T-helper 2 cell treated with Interferon-gamma antibody and Interleukin-4, amounts not matched to agents 100 ng/mL and 5 ng/mL, for 36 hours (primary cell): Measurements from ENCODE around the gene CDKL4. TPM values are rescaled to one million over a fixed set of nuclear protein-coding genes. Genes with fewer than 3 reads are reported as not detected.
"Not testable (repeated sequence)": the region's sequence is repeated elsewhere in the genome, so short reads cannot be mapped to it uniquely, and the experiment has no call there.

Experiments
- intact Hi-C: fragments of 100-400 bp; cut with micrococcal nuclease; formaldehyde crosslinking; loops from one replicate; pipeline ENCODE4 v1.15.1; 2023
- total RNA-seq: library from RNA; stranded (reverse); gene quantifications from 2 replicates; pipeline ENCODE4 v1.2.3, GENCODE V29; 2022

CDKL4 gene
- 0.59 and 0.80 TPM in 2 replicates for total RNA-seq

DNA sequence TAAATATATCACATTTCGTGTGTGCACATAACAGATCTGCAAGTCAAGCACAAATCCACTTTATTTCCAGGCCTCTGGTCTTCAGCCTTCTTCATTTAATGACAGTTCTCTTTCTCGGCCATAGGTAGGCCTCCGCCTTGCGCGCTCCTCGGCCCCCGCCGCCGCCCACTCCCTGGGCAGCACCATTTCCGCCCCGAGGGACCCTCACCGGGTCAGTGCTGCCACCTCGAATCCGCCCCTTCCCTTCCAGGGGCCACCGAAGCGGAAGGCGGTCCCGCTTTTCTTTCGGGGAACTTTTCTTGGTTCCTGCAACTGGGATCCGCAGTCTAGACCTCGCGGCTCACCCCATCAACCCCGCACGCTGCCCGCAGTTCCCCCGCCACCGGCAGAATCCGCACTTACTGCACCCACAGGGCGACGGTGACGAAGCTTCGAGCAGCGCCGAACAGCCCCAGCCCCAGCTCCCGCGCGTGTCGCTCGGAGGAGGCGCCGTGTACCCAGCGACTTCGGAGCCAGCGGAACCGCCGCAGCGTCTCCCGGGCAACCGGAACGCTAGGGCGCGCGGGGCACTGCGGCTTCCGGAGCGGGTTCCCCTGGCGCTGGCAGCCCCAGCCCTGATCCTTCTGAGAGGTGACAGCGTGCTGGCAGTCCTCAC is at the start of gene CDKL4:
CDKL4 (minus strand) TSS at position 502 of the 655 bp plus-strand sequence.
- intact Hi-C loops, result no loop called here

DNA sequence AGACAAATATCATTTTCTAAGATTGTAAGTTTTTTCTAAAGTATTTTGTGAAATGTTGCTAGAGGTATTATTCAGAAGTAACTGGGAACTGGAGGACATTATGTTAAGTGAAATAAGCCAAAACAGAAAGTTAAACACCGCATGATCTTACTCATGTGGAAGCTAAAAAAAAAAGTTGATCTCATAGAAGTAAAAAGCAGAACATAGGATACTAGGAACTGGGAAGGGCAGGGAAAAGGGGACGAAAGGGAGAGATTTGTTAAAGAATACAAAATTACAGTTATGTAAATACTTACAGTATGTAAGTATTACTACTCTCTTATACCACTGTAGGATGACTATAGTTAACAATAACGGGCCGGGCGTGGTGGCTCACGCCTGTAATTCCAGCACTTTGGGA is 46.7 kb upstream of the CDKL4 start:
- intact Hi-C loops, result no loop called here

DNA sequence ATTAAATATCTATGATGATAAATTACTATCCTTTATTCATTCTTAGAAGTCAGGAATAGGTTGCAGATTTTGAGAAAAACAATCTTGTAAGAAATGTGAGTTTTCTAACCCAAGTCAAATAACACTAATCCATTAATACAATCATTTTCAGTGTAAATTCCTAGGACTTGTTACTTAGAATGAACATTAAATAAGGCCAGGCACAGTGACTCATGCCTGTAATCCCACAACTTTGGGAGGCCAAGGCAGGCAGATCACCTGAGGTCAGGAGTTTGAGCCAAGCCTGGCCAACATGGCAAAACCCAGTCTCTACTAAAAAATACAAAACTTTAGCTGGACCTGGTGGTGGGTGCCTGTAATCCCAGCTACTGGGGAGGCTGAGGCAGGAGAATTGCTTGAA is 45.8 kb upstream of the CDKL4 start:
- intact Hi-C loops, result no loop called here

DNA sequence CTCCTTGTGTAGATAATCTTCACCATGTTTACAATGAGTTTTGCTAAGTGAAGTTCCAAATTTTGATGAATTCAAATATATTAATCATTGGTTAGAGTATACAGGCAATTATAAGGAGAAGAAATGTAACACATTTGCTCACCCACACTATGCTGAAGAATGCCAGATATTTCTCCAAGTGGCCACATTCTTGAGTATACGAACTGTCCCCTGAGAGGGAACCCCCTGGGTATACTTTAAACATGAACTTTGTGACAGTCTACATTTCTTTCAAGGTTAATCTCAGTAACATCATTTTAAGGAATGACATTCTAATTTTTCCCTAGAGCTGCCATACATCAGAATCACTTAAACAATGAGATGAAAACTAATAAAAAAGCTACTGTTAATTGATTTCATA is 39.8 kb upstream of the CDKL4 start:
- intact Hi-C loops, result no loop called here

DNA sequence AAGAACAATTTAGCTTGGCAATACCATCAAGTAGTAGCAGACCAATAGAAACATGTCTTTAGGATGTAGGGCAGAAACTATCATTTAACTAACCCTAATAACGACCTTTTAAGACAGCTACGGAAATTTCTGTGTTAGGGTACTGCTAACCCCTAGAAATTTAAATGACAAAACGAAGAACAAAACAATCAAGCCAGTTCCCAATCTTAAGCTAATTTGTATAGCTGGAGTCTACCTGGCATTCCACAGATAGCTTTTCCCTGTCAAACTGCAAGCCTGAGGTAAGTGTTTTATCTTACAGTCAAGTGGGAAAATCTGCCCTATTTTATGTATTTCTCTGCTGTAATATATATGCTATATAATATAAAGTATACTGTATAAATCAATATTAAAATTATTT is 37.6 kb upstream of the CDKL4 start:
- intact Hi-C loops, result no loop called here

DNA sequence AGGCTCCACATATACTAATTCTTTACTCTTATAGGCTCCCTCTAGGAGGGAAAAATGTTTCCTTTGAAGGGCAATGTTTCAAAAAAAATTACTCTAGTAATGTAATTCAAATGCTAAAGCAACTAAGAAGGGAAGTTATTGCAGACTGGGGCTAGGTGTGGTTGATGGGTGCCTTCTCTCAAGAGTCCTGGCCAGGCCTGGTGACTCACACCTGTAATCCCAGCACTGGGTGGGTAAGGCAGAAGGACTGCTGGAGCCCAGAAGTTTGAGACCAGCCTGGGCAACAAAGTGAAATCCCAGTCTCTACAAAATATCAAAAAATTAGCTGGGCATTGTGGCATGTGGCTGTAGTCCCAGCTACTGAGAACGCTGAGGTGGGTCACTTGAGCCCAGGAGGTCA is 31.2 kb upstream of the CDKL4 start:
- intact Hi-C loops, result no loop called here

DNA sequence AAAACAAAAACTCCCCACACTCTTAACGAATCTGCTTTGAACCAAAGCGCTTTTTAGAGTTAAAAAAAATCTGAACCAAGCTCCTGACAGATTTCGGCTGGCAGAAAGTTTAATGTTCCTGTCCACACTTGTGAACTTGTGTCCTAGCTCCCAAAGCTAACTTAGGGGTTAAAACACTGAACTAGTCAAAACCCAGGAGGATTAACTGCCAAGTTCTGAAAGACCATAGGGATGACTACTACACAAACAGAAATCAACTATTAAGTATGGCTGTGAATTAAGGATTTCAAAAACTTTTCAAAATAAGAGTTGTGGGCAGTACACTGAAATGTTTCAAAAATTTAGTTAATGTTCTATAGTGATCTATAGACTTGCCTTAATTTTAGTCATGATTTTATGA is 26.2 kb upstream of the CDKL4 start:
- intact Hi-C loops, result no loop called here

DNA sequence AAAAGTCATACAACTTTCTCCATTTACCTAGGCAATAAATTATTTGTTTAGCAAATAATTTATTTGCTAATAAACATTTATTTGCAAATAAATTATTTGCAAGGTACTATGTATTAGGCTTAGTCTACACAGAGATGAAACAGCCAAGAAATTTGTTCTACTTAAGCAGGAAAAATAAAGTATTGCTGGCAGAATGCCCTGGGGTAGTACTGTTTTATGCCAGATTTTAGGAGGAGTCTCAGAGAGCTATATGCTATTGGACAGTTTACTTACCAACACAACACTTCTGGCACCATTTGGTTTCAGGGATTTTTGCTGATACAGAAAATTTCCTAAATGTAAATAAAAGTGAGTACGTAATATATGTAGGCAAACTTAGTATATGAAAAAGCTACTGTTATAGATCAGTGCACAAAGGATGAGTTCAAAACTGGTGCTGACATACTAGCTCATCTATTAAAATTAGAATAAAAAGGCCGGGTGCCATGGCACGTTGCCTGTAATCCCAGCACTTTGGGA is 23.2 kb upstream of the CDKL4 start:
- intact Hi-C loops, result no loop called here

DNA sequence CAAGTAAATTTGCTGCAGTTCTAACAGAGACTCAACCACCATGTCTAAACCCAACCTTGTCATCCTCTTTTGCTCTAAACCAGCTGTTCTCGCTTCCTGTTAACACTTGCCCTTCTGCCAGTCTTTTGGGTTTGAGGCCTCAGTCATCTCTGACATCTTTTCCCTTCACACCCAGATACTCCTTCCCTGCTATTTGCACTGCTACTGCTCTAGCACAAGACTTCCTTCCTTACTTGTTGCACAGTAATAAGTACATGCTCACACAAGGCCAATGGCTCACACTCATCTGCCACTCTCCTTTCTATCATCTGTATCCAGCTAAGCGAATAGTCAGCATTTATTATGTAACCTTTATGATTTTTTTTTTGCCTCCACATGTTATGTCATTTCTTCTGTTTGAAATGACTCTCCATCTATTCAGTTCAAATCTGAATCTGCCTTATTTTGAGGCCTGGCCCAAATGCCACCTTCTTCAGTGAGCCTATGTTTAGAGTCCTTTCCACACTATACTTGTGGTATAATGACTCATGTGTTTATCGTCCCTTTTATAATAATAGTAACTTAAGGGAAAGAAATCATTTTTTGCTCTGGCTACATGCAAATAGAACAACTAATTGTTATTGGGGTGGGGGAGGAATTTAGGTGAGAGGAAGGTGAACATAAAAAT is 22.5 kb upstream of the CDKL4 start:
- intact Hi-C loops, result no loop called here

DNA sequence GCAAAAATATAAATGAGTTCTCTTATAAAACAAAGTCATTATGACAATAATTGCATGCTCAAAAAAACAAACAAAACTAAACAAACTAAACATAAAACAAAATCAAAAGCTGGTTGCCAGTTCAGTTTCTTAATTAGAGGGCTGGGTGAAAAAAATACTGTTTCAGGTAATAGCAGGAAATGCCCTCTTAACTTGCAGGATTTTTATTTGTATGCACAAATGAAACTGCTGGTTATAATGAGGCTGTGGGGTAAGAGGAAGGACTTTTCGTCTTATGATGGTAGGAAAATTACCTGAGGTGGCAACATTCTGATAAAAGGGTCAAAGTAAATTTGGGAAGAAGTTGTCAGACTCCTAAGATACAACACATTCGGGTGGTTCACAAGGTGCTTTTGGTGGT is 21.5 kb upstream of the CDKL4 start:
- intact Hi-C loops, result no loop called here

DNA sequence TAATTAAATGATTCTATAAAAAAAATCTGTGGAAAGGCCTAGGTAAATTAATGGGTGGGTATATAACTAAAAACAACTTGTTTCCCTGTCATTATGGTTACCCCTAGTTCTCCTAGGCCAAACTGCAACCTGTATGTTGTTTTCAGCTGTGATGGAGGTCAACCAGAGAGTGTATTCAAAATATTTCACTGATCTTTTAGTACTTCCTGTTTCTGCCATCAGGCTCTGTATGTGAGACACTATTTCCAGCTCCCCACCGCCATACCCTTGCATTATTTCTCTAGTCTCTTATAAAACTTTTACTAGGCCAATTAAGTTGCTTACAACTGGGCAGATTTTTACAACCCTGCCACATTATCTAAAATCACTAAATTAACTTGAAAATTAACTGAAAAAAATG is 21.0 kb upstream of the CDKL4 start:
- intact Hi-C loops, result no loop called here

DNA sequence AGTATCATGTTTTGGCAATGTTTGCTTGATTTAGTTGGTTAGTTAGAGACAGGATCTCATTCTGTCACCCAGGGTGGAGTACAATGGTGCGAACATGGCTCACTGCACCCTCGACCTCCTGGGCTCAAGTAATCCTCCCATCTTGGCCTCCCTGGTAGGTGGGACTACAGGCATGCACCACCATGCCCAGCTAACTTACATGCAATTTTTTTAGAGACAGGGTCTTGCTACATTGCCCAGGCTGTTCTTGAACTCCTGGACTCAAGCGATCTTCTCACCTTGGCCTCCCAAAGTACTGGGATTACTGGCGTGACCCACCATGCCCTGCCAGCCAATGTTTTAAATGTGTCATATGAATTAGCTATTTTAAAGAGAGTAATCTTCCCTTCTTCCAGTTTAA is 16.3 kb upstream of the CDKL4 start:
- intact Hi-C loops, result no loop called here

DNA sequence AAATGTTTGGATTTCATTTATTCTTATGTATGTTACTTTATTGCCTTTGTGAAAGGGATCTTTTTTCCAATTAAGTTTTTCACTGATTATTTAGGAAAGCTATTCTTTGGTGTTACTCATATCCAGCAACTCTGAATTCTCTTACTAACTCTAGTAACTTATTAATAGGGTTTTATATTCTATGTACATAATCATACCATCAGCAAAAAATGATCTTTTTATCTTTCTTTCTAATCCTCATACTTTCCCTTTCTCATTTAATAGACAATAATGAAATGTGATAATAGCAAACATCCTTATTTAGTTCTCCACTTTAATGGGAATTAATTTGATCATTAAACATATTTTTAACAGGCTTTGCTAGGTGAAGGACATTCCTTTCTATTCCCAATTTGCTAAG is 12.3 kb upstream of the CDKL4 start:
- intact Hi-C loops, result no loop called here

DNA sequence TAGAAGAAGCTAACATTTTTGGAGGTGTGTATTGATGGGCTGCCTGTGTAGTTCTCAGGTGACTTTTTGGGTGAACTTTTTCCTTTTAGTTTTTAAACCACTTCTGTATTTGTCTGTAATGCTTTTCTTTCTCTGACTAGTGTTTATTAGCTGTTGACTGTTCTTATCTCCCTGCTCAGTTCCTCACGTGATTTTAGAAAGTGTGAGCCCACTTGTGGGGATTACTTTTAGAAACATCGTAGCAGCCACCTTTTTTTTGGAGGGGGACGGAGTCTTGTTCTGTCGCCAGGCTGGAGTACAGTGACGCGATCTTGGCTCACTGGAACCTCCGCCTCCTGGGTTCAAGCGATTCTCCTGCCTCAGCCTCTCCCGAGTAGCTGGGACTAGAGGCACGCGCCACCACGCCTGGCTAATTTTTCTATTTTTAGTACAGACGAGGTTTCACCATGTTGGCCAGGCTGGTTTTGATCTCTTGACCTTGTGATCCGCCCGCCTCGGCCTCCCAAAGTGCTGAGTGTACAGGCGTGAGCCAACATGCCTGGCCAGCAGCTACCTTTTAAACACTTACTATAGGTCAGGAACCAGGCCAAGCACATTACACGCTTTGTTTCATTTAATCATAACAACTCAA is 9.2 kb upstream of the CDKL4 start:
- intact Hi-C loops, result no loop called here

DNA sequence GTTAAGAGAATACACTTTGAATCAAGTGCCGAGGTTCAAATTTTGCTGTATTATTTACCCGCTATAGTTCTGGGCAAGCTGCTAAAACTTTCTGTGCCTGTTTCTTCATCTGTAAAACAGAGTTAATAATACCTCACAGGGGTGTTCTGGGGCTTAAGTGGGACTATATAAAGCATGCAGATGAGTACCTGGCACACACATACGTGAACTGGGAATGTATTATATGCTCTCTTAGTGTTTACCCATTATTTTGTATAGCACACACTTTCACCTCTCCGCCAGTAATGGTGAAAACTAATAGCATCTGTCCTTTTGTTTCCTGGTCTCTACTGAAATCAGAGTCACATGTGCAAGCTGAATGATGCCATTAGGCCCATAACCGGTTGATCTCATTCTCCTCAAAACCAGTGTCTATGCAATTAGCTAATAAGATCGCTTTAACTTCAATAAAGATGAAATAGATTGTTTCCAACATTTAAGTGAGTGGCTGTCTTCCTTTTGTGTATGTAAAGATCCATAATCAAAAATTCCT is 3.8 kb upstream of the CDKL4 start:
- intact Hi-C loops, result no loop called here

DNA sequence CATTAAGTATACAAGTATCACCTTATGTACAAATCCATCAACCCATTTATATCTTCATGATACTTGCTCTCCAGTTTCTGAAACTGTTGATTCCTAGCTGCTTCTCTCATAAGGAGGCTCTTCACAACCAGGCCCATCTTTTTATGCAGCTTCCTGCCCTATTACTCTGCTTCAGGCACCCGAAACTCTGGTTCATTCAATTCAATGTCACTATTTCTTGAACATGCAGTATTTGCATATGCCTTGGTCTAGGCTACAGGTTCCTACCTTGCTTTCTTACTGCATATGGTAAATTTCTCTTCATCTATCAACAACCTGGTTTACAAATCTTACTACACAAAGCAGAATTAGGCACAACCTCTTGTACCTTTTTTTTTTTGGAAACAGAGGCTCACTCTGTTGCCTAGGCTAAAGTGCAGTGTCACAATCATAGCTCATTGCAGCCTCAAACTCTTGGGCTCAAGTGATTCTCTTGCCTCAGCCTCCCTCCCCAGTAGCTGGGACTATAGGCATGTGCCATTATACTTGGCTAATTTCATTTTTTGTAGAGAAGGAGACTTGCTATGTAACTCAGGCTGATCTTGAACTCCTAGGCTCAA is 2.7 kb upstream of the CDKL4 start:
- intact Hi-C loops, result no loop called here

DNA sequence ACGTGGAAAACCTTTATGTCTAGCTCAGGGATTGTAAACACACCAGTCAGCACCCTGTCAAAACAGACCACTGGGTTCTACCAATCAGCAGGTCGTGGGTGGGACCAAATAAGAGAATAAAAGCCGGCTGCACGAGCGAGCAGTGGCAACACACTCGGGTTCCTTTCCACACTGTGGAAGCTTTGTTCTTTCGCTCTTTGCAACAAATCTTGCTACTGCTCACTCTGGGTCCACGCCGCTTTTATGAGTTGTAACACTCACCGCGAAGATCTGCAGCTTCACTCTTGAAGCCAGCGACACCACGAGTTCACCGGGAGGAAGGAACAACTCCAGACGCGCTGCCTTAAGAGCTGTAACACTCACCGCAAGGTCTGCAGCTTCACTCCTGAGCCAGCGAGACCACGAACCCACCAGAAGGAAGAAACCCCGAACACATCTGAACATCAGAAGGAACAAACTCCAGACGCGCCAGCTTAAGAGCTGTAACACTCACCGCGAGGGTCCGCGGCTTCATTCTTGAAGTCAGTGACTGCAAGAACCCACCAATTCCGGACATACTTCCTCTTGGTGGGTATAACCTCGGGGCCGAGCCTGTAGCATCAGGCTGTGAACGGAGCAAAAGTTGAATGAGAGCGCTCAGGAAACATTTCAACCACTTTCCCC is 1.3 kb upstream of the CDKL4 start:
- intact Hi-C loops, result not testable (repeated sequence)

DNA sequence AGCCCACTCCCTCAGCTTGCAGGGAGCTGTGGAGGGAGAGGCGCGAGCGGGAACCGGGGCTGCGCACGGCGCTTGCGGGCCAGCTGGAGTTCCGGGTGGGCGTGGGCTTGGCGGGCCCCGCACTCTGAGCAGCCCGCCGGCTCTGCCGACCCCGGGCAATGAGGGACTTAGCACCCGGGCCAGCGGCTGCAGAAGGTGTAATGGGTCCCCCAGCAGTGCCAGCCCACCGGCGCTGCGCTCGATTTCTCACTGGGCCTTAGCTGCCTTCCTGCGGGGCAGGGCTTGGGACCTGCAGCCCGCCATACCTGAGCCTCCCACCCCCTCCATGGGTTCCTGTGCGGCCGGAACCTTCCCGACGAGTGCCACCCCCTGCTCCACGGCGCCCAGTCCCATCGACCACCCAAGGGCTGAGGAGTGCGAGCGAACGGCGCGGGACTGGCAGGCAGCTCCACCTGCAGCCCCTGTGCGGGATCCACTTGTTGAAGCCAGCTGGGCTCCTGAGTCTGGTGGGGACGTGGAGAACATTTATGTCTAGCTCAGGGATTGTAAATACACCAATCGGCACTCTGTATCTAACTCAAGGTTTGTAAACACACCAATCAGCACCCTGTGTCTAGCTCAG is 582 bp upstream of the CDKL4 start:
- intact Hi-C loops, result not testable (repeated sequence)

DNA sequence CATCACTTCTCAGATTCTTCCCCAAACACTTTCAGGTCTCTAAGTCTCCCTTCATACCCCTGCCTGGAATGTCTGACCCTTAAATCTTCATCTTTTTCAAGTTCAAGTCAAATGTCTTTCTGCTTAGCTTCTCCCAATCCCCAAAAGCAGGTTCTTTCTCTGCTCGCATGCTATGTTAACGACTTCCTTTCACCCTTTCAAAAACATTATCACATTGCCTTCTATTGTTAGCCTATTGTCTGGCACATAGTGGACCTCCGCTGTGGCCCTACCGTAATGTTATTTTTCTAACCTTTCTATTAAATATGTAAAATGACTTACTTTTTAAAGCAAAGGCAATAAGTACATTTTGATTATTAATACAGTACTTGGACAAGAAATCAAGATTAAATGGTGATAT is 2.2 kb downstream of the CDKL4 start:
- intact Hi-C loops, result no loop called here

DNA sequence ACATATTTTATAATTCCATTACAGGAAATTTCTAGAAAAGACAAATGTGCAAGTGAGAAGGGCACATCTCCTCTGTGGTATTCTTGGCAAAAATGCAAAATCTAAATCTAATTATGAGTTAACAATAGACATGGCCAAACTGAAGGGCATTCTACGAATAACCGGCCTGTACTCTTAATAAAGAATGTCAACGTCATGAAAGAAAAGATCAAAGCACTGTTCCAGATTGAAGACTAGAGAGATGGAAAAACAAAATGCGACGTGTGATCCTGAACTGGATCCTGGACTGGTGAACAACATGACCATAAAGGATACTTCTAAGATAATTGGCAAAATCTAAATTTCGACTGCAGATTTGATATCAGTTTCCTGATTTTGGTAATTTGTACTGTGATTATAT is 3.0 kb downstream of the CDKL4 start:
- intact Hi-C loops, result no loop called here

DNA sequence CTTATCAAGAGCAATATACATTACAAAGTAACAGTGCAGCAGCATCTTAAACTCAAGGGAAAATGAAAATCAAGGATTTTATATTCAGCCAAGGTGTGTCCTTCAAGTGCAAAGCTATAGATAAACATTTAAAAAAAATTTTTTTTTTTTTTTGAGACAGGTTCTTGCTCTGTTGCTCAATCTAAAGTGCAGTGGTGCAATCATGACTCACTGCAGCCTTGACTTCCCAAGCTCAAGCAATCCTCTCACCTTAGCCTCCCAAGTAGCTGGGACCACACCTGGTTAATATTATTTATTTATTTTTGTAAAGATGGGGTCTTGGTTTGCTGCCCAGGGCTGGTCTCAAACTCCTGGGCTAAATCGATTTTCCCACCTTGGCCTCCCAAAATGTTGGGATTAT is 9.0 kb downstream of the CDKL4 start:
- intact Hi-C loops, result no loop called here
